K562 (cell line): Measurements from ENCODE around the gene PIK3CB.

Experiments
- FOXJ3 ChIP-seq: sonication (generic); formaldehyde crosslinking; IDR thresholded peaks from 2 replicates; pipeline ENCODE4 v1.4.0; 2020; ENCODE audit warnings: mild to moderate bottlenecking, missing genetic modification reagents
- HDAC1 ChIP-seq, 2 experiments: fragments of 450-650 bp; IDR thresholded peaks; 2 replicates each; pipeline ENCODE4 v1.6.1; 2016 to 2017; ENCODE audit warnings: inconsistent platforms in 1 of 2, mild to moderate bottlenecking in 1 of 2, moderate library complexity in 1 of 2
- POLR2A ChIP-seq: fragments of 450-650 bp; conservative IDR thresholded peaks from 2 replicates; pipeline ENCODE4 v1.6.1; 2016
- TBP ChIP-seq: optimal IDR thresholded peaks from 2 replicates; pipeline ENCODE3; 2011; ENCODE audit warnings: low read depth, low read length, improper control_type of control experiment
- ZNF124 ChIP-seq: sonication (generic); formaldehyde crosslinking; IDR thresholded peaks from 2 replicates; pipeline ENCODE4 v1.8.1; 2022; ENCODE audit warnings: missing genetic modification reagents
- ZNF274 ChIP-seq: IDR thresholded peaks from 2 replicates; pipeline ENCODE4 v1.6.1; 2011; ENCODE audit warnings: low read depth, mild to moderate bottlenecking, low read length, moderate library complexity, borderline replicate concordance

DNA sequence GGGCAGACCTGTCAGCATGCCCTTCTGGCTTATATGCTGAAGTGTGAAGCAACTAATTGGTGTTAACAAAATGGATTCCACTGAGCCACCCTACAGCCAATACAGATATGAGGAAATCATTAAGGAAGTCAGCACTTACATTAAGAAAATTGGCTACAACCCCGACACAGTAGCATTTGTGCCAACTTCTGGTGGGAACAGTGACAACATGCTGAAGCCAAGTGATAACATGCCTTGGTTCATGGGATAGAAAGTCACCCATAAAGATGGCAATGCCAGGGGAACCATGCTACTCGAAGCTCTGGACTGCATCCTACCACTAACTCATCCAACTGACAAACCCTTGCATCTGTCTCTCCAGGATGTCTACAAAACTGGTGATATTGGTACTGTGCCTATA is 9.4 kb downstream of the PIK3CB start:
- TF ChIP-seq POLR2A (no peak), ZNF124 (no peak), FOXJ3 (no peak), ZNF274 (no peak), TBP (no peak), HDAC1 (IDR thresholded peaks at IDR 0.05) (no peak)
